HK-2 (cell line): Measurements from ENCODE around the gene XRCC2.
"Not testable (repeated sequence)": the region's sequence is repeated elsewhere in the genome, so short reads cannot be mapped to it uniquely, and the experiment has no call there.

Source experiments
- DNase-seq: peaks from one replicate; pipeline ENCODE4 v3.0.0-alpha.2; 2018; ENCODE audit not compliant: unreplicated experiment

The XRCC2 gene

DNA sequence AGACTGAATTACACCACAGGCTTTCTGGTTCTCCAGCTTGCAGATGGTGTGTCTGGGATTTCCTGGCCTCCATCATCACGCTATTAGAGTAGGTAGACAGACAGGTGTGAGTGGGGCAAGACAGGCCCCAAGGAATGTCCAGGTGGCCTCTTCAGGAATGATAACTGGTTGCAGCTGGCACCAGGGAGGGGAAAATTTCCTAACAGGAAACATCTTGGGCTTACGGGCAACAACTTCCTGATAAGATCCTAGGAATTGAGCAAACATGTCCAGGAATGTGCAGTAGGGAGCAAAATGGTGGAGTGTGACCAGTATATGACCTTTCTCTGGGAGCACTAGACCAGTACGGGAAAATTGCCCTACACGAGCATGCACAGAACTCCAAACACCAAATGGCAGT, 11.3 kb downstream of the XRCC2 start:
- DNase-seq, result no peak

DNA sequence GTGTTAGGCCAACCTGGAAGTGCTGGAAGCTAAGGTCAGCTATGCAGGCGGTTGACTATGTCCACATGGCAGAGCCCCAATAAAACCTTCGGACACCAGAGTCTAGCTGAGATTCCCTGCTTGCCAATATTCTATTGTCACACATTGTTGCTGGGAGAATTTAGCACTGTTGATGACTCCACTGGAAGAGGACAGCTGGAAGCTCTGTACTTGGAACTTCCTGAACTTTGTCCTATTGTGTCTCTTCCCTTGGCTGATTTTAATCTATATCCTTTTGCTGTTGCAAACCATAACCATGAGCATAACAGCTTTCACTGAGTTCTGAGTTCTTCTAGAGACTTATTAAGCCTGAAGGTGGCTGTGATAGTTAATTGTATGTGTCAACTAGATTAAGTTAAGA, 12.0 kb downstream of the XRCC2 start:
- no peak for DNase-seq

DNA sequence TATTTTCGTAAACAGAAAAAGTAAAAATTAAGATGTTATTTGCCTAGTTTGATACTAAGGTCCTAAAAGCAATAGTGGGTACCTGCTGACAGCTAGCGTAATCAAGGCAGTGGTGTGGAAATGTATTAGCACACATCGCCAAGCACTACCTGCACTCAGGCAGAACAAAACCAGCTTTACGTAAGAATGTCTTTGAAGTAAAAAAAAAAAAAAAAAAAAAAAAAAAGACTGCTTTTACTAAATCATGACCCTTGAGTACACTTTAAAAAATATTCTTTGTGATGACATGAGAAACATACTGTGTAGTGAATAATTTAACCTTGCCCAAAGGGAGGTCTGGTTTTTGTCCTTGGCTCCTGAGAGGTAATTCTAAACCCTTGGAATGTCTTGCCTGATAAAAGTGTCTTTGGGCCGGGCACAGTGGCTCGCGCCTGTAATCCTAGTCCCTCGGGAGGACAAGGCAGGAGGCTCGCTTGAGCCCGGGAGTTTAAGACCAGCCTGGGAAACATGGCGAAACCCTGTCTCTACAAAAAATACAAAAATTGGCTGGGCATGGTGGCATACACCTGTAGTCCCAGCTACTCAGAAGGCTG, 12.7 kb downstream of the XRCC2 start:
- no peak for DNase-seq

DNA sequence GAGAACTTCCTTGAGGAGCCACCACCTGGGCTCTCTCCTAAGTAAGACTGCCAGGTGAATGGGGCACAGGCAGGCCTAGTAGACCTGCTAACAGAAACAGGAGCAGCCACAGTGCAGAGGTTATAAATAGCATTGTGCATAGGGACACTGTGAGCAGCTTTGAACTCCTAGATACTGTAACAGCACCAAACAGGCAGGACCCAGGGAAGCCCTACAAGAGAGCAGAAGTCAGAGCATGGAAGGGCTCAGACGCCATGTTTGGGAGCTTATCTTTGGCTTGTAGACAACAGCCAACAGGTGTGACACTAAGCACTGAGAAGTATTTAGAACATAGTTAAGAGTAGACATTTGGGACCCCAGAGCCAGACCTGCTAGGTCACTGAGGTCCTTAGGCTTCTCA, 14.5 kb downstream of the XRCC2 start:
- no peak for DNase-seq

DNA sequence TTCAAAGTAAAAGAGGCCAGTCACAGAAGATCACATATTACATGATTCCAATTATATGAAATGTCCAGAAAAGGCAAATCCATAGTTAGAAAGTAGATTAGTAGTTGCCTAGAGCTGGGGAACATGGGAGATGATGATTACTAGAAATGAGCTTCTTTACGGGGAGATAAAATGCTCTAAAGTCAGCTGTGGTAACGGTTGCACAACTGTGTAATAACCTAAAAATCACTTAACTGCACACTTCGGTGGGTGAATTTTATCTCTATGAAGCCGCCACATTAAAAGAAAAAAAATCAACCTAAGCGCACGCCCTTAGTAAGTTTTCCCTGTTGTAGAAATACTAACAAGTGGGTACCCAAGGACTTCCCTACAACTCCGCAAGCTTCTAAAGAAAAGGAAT, 15.9 kb downstream of the XRCC2 start:
- no peak for DNase-seq

DNA sequence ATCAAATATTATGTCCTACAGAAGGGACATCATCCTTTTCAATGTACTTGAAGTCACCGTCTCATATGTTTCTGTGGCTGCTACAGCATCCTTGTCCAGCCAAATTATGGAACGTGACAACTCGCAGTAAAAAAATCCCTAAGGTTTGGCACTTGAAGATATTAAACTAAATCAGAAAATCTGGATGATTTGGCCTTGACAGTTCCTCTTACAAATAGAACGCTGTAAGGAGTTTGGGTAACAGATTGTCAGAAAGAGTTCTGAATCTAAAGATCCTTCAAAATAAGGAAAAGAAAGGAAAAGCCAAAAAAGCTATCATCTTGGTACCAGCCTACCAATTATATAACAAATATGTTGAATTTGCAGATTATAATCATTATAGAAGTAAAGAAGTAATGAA, 21.0 kb downstream of the XRCC2 start:
- DNase-seq, result no peak

DNA sequence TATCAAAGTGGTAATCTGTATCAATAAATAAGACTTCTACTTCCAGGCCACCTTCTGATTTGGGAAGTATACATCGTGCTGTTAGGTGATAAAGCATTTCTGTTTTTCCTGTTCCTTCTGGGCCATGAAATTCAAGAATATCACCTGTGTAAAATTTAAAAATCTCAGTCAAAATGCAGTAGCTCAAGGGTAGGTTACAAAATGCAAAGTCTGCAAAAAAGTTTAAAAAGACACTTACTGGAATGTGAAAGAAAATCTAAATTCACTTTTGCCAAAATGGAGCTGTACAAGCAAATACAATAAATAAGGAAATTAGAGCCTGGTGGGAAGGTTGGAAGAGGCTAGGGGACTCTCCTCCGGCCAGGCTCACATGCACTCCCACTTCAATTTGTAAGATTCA, 26.7 kb downstream of the XRCC2 start:
- no peak for DNase-seq

DNA sequence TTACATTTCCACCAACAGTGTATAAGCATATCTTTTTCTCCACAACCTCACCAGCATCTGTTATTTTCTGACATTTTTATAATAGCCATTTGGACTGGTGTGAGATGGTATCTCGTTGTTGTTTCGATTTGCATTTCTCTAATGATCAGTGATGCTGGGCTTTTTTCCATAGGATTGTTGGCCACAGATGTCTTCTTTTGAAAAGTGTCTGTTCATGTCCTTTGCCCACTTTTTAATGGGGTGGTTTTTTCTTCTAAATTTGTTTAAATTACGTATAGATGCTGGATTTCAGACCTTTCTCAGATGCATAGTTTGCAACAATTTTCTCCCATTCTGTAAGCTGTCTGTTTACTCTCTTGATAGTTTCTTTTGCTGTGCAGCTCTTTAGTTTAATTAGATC, 28.9 kb downstream of the XRCC2 start:
- DNase-seq, result no peak

DNA sequence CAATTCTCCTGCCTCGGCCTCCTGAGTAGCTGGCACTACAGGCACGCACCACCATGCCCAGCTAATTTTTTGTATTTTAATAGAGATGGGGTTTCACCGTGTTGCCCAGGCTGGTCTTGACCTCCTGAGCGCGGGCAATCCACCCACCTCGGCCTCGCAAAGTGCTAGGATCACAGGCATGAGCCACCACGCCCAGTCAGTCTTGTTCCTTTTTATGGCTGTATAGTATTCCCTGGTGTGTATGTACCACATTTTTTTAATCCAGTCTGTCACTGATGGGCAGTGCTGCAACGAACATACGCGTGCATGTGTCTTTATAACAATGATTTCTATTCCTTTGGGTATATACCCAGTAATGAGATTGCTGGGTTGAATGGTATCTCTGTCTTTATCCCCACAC, 29.4 kb downstream of the XRCC2 start:
- not testable (repeated sequence) for DNase-seq

DNA sequence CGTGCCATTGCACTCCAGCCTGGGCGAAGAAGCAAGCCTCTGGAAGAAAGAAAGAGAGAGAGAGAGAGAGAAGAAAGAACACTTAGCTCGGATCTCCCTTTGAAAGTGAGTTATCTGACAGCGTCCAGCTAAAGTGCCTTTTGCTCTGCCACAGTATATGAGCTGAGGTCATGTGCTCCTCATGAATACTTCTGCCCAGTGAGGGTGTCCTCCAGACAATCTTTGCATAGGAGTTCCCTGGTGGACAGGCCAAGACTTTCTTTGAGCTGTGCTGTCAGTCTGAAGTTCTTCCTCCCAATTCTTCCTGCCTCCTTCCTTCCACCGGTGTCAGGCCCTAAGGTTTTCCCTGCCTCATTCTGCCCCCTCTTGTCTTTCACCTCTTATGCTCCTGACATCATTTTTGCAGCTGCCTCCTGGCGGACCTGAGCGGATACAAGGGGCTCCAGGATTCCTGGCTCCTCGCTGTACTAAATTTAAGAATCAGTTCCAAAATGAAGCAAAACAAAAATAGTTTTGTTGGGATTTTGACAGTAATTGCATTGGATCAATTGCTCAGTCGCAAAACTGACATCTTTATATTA, 31.9 kb downstream of the XRCC2 start:
- no peak for DNase-seq

DNA sequence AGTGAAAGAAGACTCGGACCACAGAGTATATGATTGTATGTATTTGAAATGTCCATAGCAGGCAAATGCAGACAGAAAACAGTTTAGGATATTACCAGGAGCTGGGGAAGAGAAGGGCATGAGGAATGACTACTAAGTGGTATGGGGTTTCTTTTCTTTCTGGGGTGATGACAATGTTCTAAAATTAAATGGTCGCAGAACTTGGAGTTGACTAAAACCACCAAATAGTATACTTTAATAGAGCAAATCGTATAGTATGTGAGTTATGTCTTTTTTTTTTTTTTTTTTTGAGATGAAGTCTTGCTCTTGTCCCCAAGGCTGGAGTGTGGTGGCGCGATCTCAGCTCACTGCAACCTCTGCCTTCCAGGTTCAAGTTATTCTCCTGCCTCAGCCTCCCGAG, 34.6 kb downstream of the XRCC2 start:
- DNase-seq, result no peak

DNA sequence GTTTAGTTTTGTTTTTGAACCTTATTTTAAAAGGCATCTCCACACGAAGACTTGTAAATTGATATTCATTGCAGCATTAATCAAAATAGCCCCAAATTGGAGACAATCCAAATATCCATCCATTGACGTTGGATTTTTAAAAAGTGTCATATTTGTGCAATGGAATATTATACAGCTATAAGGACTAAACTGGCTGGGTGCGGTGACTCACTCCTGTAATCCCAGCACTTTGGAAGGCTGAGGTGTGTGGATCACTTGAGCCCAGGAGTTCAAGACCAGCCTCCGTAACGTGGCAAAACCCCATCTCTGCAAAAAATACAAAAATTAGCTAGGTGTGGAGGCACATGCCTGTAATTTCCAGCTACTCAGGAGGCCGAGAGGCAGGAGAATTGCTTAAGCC, 35.1 kb downstream of the XRCC2 start:
- no peak for DNase-seq

DNA sequence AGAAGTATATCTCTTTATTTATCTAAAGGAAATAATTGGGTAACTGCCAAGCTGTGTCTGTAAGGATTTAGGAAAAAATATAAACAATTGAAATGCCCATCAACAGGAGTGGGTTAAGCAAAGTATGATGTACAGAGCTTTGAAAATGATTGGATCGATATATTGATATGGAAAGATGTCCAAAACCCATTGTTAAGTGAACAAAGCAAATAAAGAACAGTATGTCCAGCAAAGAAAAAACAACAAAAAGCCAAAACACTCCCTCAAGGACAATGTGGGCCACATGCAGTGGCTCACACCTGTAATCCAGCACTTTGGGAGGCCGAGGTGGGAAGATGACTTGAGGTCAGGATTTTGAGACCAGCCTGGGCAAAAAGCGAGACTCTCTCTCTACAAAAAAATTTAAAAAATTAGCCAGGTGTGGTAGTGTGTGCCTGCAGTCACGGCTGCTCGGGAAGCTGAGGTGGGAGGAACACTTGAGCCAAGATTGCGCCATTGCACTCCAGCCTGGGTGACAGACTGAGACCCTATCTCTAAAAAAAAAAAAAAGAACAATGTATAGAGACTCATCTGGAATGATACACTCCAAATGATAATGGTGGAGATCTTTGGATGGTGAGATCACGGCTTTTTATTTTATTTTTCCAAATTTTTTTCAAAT, 37.9 kb downstream of the XRCC2 start:
- DNase-seq, result no peak

DNA sequence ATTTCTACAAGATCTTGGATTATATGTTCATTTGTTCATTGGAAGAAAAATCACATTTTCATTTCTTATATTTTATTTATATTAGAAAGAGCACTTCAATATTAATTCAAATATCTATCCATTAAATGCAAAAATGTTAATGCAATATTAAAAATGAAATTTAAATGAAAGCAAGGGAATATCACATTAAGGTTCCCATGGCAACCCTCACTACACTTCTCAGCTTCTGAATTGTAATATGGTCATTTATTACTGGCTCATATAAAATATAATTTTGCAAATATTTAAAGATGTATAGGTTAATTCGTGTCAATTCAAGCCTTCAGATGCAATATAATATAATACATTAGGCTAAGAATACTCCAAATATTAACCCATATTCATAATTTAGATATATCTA, 38.8 kb downstream of the XRCC2 start:
- no peak for DNase-seq

DNA sequence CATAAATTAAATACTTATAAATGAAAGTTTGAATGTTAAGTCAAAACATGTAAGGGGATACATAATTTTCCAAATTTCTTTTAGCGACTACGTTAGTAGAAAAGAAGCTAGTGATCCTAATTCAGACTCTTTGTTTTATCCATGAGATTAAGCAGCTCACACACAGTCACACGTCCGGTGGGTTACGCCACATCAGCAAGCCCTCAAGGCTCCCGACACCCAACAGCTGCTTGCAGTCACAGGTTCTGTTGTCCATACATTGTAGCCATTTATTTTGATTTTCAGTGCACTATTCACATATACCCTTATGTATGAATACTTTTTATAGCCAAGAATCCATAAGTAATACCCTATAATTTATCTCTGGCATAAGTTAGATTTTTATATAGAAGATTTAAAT, 39.5 kb downstream of the XRCC2 start:
- DNase-seq, result no peak

DNA sequence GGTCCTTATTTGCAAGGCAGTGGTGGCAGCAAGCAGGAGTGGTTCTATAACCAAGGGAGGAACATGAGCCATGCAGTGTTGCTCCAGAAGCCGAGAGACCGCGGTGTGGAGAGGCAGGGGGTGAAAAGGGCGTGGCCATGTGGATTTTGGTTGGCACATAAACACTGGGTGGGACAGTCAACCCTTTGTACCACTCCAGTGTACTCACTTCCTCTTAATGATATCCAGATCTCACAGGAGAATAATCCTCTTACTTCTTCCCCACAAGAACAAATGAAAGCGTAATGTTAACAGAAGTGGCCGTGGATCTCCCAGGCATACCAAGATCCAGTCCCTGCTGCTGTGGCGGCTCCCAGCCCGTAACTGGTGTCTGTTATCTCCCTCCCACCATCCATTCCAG, 42.4 kb downstream of the XRCC2 start:
- DNase-seq, result no peak

DNA sequence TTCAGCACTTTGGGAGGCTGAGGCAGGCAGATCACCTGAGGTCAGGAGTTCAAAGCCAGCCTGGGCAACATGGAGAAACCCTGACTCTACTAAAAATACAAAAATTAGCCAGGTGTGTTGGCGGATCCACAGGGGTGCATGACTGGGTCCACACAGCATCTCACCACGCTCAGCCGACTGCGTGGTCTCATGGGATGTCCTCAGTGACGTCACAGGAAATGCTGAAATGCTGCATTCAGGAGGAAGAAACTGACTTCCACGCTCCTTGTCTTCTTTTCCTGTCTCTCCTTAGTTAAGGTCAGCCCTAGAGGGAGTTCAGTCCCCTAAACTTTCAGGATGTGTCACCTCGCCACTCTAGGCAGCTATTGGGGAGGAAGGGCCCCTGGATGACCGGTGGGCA, 42.9 kb downstream of the XRCC2 start:
- no peak for DNase-seq

DNA sequence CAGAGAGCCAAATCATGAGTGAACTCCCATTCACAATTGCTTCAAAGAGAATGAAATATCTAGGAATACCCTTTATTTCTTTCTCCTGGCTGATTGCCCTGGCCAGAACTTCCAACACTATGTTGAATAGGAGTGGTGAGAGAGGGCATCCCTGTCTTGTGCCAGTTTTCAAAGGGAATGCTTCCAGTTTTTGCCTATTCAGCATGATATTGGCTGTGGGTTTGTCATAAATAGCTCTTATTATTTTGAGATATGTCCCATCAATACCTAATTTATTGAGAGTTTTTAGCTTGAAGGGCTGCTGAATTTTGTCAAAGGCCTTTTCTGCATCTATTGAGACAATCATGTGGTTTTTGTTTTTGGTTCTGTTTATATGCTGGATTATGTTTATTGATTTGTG, 47.2 kb downstream of the XRCC2 start:
- DNase-seq, result not testable (repeated sequence)

DNA sequence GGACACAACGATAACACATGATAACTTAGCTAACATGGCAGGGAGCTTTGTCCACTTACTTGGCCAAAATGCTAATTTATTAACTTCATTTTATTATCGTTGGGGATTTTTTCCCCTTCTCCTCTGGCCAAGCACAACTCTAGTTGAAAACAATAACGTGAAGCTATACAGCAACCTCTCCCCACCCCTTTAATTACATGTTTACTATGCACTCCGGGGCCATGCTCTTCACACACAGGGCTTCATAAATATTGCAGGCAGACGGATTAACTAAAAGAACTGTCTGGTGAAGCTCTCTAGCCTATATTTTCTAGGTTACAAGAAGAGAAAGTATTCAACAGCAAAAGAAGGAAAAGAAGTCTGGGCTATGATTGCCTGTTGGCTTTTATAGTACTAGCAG, 51.7 kb downstream of the XRCC2 start:
- no peak for DNase-seq

DNA sequence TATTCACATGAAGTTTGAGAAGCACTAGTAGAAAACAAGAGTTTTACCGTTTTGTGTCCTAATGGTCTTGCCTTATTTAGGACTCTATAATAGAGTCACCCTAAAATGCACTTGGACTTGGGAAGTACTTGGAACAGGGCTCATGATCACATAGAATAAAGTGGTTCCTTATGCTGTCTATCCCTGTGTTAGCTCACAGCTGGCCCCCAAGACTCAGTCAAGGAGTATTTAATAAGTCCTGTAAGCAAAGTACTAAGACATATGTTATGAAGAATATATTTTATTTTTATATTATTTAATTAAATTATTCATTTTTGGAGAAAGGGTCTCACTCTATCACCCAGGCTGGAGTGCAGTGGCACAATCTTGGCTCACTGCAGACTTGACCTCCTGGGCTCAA, 54.5 kb downstream of the XRCC2 start:
- DNase-seq, result no peak

DNA sequence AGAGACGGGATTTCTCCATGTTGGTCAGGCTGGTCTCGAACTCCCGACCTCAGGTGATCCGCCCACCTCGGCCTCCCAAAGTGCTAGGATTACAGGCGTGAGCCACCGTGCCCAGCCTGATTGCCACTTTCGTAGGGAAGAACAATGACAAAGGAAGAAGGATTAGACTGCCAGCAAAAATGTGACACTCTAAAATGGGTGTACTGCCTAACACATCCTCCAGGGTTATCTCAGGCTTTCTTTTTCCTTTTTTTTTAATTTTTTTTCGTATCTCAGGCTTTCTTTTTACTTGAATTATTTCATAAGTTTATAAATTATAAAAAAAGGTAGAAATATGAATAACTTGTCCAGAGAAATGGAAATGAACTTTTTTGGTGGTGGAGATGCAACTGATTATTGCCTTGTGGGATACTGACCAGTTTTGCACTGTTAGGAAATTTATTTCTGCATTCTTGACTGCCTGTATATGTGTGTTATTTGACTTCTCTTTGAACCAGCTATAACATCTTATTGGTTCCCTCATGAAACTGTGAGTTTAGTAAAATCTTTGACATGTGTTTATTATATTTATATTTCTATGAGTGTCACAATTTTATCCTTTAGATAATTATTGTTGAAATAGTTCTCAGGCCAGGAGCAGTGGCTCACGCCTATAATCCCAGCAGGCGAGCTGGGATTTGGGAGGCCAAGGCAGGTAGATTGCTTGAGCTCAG, 56.8 kb downstream of the XRCC2 start:
- no peak for DNase-seq

DNA sequence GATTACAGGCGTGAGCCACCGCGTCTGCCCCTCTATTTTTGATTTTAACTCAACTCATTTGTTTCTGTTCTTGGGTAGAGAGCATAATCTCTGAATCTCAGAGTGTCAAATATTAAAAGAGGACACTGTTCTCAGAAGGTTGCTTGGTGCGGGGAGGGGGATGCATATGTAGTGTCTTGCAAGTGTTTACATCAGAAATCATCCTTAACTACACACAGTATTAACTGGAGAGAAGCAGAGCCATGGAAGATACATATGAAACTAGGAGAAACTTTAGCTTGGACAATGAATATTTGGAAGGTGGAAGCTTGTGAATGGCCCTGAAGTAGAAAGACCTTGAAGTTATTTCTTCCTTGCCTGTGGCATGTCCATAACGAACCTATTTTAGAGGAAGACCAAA, 57.5 kb downstream of the XRCC2 start:
- no peak for DNase-seq

DNA sequence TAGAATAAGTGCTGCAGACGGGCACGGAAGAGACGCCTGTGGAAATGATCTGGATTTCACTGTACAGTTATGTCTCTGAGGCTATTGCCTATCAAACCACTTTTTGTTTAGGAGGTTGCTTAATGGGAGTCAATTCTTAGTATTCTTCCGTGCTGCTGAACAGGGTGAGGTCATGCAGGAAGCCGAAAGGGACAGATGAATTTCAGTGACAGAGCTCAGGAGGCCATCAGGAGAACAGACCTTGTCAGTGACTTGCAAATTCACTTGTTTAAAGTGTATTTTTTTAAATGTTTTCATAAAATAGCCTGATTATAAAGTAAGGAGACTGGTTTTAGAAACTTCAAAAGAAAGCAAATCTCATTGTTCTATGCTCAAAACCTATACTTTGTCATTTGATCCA, 58.9 kb downstream of the XRCC2 start:
- no peak for DNase-seq
